Large intestine (tissue), 3 donors: Measurements from ENCODE around the gene CTRB2. TPM values are rescaled to one million over a fixed set of nuclear protein-coding genes. Genes with fewer than 3 reads are reported as not detected.
"Not testable (repeated sequence)": the region's sequence is repeated elsewhere in the genome, so short reads cannot be mapped to it uniquely, and the experiment has no call there.

Experiments used
- DNase-seq, 2 donors: peaks; one replicate each; pipeline versions ENCODE4 v3.0.0 to v3.0.0-alpha.2; 2013
- H3K27ac ChIP-seq: one replicate; pipeline ENCODE4 v1.5.1; 2013; ENCODE audit warnings: low read length
- H3K27me3 ChIP-seq: 2 replicates; pipeline ENCODE4 v1.6.1; 2013; ENCODE audit warnings: low read length; ENCODE audit not compliant: control insufficient read depth, insufficient read depth
- H3K36me3 ChIP-seq: 2 replicates; pipeline ENCODE4 v1.6.1; 2013; ENCODE audit warnings: low read length; ENCODE audit not compliant: control insufficient read depth, insufficient read depth
- H3K4me1 ChIP-seq: one replicate; pipeline ENCODE4 v1.6.1; 2013; ENCODE audit warnings: low read length; ENCODE audit not compliant: control insufficient read depth, insufficient read depth
- H3K4me3 ChIP-seq: one replicate; pipeline ENCODE4 v1.5.1; 2013; ENCODE audit warnings: low read length
- H3K9me3 ChIP-seq: one replicate; pipeline ENCODE4 v1.6.1; 2013; ENCODE audit warnings: mild to moderate bottlenecking, low read depth, low read length, moderate library complexity; ENCODE audit not compliant: control insufficient read depth
- WGBS: methylation state at CpG from one replicate; pipeline ENCODE4 v1.1.5; 2013; ENCODE audit warnings: low lambda C conversion rate; ENCODE audit not compliant: insufficient coverage; 5-methylcytosine and 5-hydroxymethylcytosine counted together
- polyA plus RNA-seq: library from polyadenylated mRNA; unstranded; fragments of 120-200 nt; gene quantifications from one replicate; pipeline ENCODE4 v1.2.1, GENCODE V29; 2013

Gene CTRB2
- polyA plus RNA-seq, 1 donor = not detected

GRCh38 chr16:75241955-75242354, 35.0 kb upstream of the CTRB2 start:
- H3K27me3 ChIP-seq = no peaks in the 10 kb centered on the region
- DNase-seq = no peak
- H3K36me3 ChIP-seq = peaks cover 57% of the 10 kb centered on the region
- peaks cover 41% of the 10 kb centered on the region for H3K4me1 ChIP-seq
- H3K27ac ChIP-seq = no peak overlapping the region
- H3K9me3 ChIP-seq = peaks cover 5% of the 10 kb centered on the region
- no CpG with 5 or more reads among the region's 13 CpGs for WGBS
- no peak overlapping the region for H3K4me3 ChIP-seq

GRCh38 chr16:75241412-75241811, 34.5 kb upstream of the CTRB2 start:
- DNase-seq = no peak
- H3K9me3 ChIP-seq = peaks cover 7% of the 10 kb centered on the region
- no peak overlapping the region for H3K27ac ChIP-seq
- WGBS = no CpG with 5 or more reads among the region's 8 CpGs
- no peaks in the 10 kb centered on the region for H3K27me3 ChIP-seq
- no peak overlapping the region for H3K4me3 ChIP-seq
- peaks cover 62% of the 10 kb centered on the region for H3K36me3 ChIP-seq
- H3K4me1 ChIP-seq = peaks cover 36% of the 10 kb centered on the region

GRCh38 chr16:75240633-75241032, 33.7 kb upstream of the CTRB2 start:
- DNase-seq, H3K27ac ChIP-seq, H3K27me3 ChIP-seq, H3K4me3 ChIP-seq, H3K9me3 ChIP-seq: not testable (repeated sequence)
- Histone ChIP-seq H3K36me3 (peaks cover 70% of the 10 kb centered on the region), H3K4me1 (peaks cover 28% of the 10 kb centered on the region)
- WGBS = no CpG with 5 or more reads among the region's 7 CpGs

- H3K4me1 ChIP-seq = peaks cover 18% of the 10 kb centered on the region
- peaks cover 11% of the 10 kb centered on the region for H3K9me3 ChIP-seq
- peak overlapping the region; percentile 52 for H3K27ac ChIP-seq
- no peak for DNase-seq
- no peaks in the 10 kb centered on the region for H3K27me3 ChIP-seq
- no CpG with 5 or more reads among the region's 19 CpGs for WGBS
- no peak overlapping the region for H3K4me3 ChIP-seq
- peaks cover 80% of the 10 kb centered on the region for H3K36me3 ChIP-seq
Measured at GRCh38 chr16:75239542-75240122, 32.7 kb upstream of the CTRB2 start.

GRCh38 chr16:75238853-75239541, 32.0 kb upstream of the CTRB2 start:
- no peak for DNase-seq
- Histone ChIP-seq H3K27me3 (no peaks in the 10 kb centered on the region), H3K27ac (peak overlapping the region; percentile 52), H3K4me3 (no peak overlapping the region), H3K4me1 (peaks cover 17% of the 10 kb centered on the region), H3K9me3 (peaks cover 11% of the 10 kb centered on the region), H3K36me3 (peaks cover 86% of the 10 kb centered on the region)
- no CpG with 5 or more reads among the region's 16 CpGs for WGBS

GRCh38 chr16:75238132-75238852, 31.3 kb upstream of the CTRB2 start:
- Histone ChIP-seq H3K4me3 (no peak overlapping the region), H3K27me3 (no peaks in the 10 kb centered on the region), H3K27ac (peak overlapping the region; percentile 52), H3K4me1 (peaks cover 14% of the 10 kb centered on the region), H3K36me3 (peaks cover 88% of the 10 kb centered on the region), H3K9me3 (peaks cover 11% of the 10 kb centered on the region)
- DNase-seq = peak; percentile 55
- WGBS = no CpG with 5 or more reads among the region's 25 CpGs

GRCh38 chr16:75237398-75238131, 30.6 kb upstream of the CTRB2 start:
- WGBS = no CpG with 5 or more reads among the region's 18 CpGs
- no peak for DNase-seq
- Histone ChIP-seq H3K9me3 (peaks cover 11% of the 10 kb centered on the region), H3K27ac (no peak overlapping the region), H3K4me1 (peaks cover 14% of the 10 kb centered on the region), H3K27me3 (no peaks in the 10 kb centered on the region), H3K36me3 (peaks cover 89% of the 10 kb centered on the region), H3K4me3 (no peak overlapping the region)

- H3K36me3 ChIP-seq = peaks cover 84% of the 10 kb centered on the region
- no peak for DNase-seq
- peaks cover 11% of the 10 kb centered on the region for H3K9me3 ChIP-seq
- H3K27ac ChIP-seq = no peak overlapping the region
- WGBS = no CpG with 5 or more reads among the region's 28 CpGs
- H3K27me3 ChIP-seq = no peaks in the 10 kb centered on the region
- peaks cover 14% of the 10 kb centered on the region for H3K4me1 ChIP-seq
- H3K4me3 ChIP-seq = no peak overlapping the region
Measured at GRCh38 chr16:75236736-75237397, 29.9 kb upstream of the CTRB2 start.

- no peaks in the 10 kb centered on the region for H3K27me3 ChIP-seq
- H3K27ac ChIP-seq = no peak overlapping the region
- no peak for DNase-seq
- peaks cover 14% of the 10 kb centered on the region for H3K4me1 ChIP-seq
- WGBS = no CpG with 5 or more reads among the region's 7 CpGs
- no peak overlapping the region for H3K4me3 ChIP-seq
- H3K9me3 ChIP-seq = peaks cover 11% of the 10 kb centered on the region
- peaks cover 83% of the 10 kb centered on the region for H3K36me3 ChIP-seq
Measured at GRCh38 chr16:75236232-75236631, 29.3 kb upstream of the CTRB2 start.

- Histone ChIP-seq H3K27ac (no peak overlapping the region), H3K4me1 (peaks cover 14% of the 10 kb centered on the region), H3K9me3 (peaks cover 11% of the 10 kb centered on the region), H3K36me3 (peaks cover 80% of the 10 kb centered on the region), H3K4me3 (no peak overlapping the region), H3K27me3 (no peaks in the 10 kb centered on the region)
- WGBS = no CpG with 5 or more reads among the region's 34 CpGs
- DNase-seq = no peak
Measured at GRCh38 chr16:75235721-75236193, 28.8 kb upstream of the CTRB2 start.
